HCT116 (cell line): ENCODE results near the gene TTC9. TPM values are rescaled to one million over a fixed set of nuclear protein-coding genes. Genes with fewer than 3 reads are reported as not detected.

ENCODE experiments used
- ATAC-seq: fragments of 200-7000 bp; cut with Tn5 transposase; 2 replicates; pipeline ENCODE4 v1.9.1; 2020; ENCODE audit warnings: mild to moderate bottlenecking, moderate library complexity
- BruUV-seq: library from RNA; stranded (reverse); fragments of 400-500 nt; replicated peaks from 2 replicates; lab custom pipeline; 2021; lab: Mats Ljungman, UMichigan
- CTCF ChIA-PET: fragments of 300-600 bp; sonication (Branson Sonifier 250); formaldehyde crosslinking; loops from one replicate; lab custom pipeline; 2021; ENCODE audit warnings: antibody characterized with exemption; lab: Charles Lee
- POLR2A ChIA-PET: fragments of 300-600, 350-600 bp; sonication (Branson Sonifier 250); formaldehyde crosslinking; loops from one replicate; lab custom pipeline; 2021; ENCODE audit warnings: antibody characterized with exemption; lab: Charles Lee
- RAD21 ChIA-PET, 2 experiments: fragments of 300-600 bp; sonication (Branson Sonifier 250); formaldehyde crosslinking; loops; one replicate each; lab custom pipeline; 2023; ENCODE audit warnings: low total read pairs in 2 of 2; ENCODE audit not compliant: uncharacterized antibody in 2 of 2, unreplicated experiment in 2 of 2, low non-redundant PET in 1 of 2; lab: Charles Lee
- DNase-seq: peaks from one replicate; pipeline ENCODE4 v3.0.0-alpha.2; 2010; ENCODE audit warnings: low read depth, low spot score
- H2AFZ ChIP-seq: fragments of 200-600 bp; shearing (Covaris generic), sonication (generic); 2 replicates; pipeline ENCODE4 v1.6.1; 2017; ENCODE audit warnings: low read depth, mixed run types, mixed read lengths, antibody characterized with exemption, low read length; ENCODE audit not compliant: poor library complexity, severe bottlenecking
- H3K27ac ChIP-seq: 2 replicates; pipeline ENCODE4 v1.5.1; 2012; ENCODE audit warnings: low read depth, low read length
- H3K27me3 ChIP-seq: fragments of 200-600 bp; sonication (generic); 2 replicates; pipeline ENCODE4 v1.6.1; 2016; ENCODE audit warnings: mixed run types, low read length, mixed read lengths; ENCODE audit not compliant: insufficient read depth
- H3K36me3 ChIP-seq, 2 experiments: fragments of 200-500 bp in 1 of 2; fragments of 200-600 bp in 1 of 2; sonication (Bioruptor generic) in 1 of 2; sonication (generic) in 1 of 2; 2 replicates each; pipeline versions ENCODE4 v1.5.1 to v1.6.1; 2014 to 2016; ENCODE audit warnings: low read length in 2 of 2, inconsistent platforms in 1 of 2, mixed read lengths in 1 of 2, mixed run types in 1 of 2; ENCODE audit not compliant: insufficient read depth in 2 of 2, control insufficient read depth in 1 of 2
- H3K4me1 ChIP-seq, 2 experiments: fragments of 200-600 bp in 1 of 2; sonication (generic) in 1 of 2; 2 replicates each; pipeline versions ENCODE4 v1.5.1 to v1.6.1; 2012 to 2017; ENCODE audit warnings: low read length in 2 of 2, inconsistent platforms in 1 of 2, mild to moderate bottlenecking in 1 of 2, mixed read lengths in 1 of 2, mixed run types in 1 of 2, moderate library complexity in 1 of 2; ENCODE audit not compliant: insufficient read depth in 2 of 2, control insufficient read depth in 1 of 2
- H3K4me2 ChIP-seq: fragments of 200-600 bp; sonication (generic); 2 replicates; pipeline ENCODE4 v1.6.1; 2017; ENCODE audit warnings: mixed run types, low read length, mixed read lengths
- H3K4me3 ChIP-seq, 2 experiments: fragments of 200-600 bp in 1 of 2; sonication (generic) in 1 of 2; replicated peaks in 1 of 2; 2 replicates each; pipeline ENCODE4 v1.5.1; 2011 to 2016; ENCODE audit warnings: low read length in 2 of 2, control low read depth in 1 of 2, low read depth in 1 of 2, mild to moderate bottlenecking in 1 of 2, mixed read lengths in 1 of 2, mixed run types in 1 of 2
- H3K79me2 ChIP-seq: fragments of 200-600 bp; sonication (generic); 2 replicates; pipeline ENCODE4 v1.6.1; 2017; ENCODE audit warnings: mild to moderate bottlenecking, mixed run types, low read length, moderate library complexity, mixed read lengths; ENCODE audit not compliant: insufficient read depth
- H3K9ac ChIP-seq: fragments of 200-600 bp; sonication (generic); 2 replicates; pipeline ENCODE4 v1.6.1; 2016; ENCODE audit warnings: low read length, mixed read lengths
- H3K9me2 ChIP-seq: fragments of 200-600 bp; sonication (generic), shearing (Covaris generic); 2 replicates; pipeline ENCODE4 v1.6.1; 2017; ENCODE audit warnings: mixed run types, mild to moderate bottlenecking, moderate library complexity; ENCODE audit not compliant: insufficient read depth
- H3K9me3 ChIP-seq, 2 experiments: fragments of 200-500 bp in 1 of 2; fragments of 200-600 bp in 1 of 2; sonication (Bioruptor generic) in 1 of 2; sonication (generic) in 1 of 2; 2 replicates each; pipeline ENCODE4 v1.6.1; 2014 to 2017; ENCODE audit warnings: low read length in 2 of 2, mixed read lengths in 2 of 2, inconsistent platforms in 1 of 2, low read depth in 1 of 2, mild to moderate bottlenecking in 1 of 2, mixed run types in 1 of 2, moderate library complexity in 1 of 2; ENCODE audit not compliant: control insufficient read depth in 1 of 2, insufficient read depth in 1 of 2
- H4K20me1 ChIP-seq: fragments of 200-600 bp; sonication (generic), shearing (Covaris generic); 2 replicates; pipeline ENCODE4 v1.6.1; 2017; ENCODE audit warnings: mixed run types, mild to moderate bottlenecking, moderate library complexity; ENCODE audit not compliant: insufficient read depth
- CBX3 ChIP-seq: IDR thresholded peaks from 2 replicates; pipeline ENCODE4 v1.6.1; 2012; ENCODE audit warnings: low read depth
- CEBPB ChIP-seq: IDR thresholded peaks from 2 replicates; pipeline ENCODE4 v1.6.1; 2012; ENCODE audit warnings: low read depth
- EGR1 ChIP-seq: IDR thresholded peaks from 2 replicates; pipeline ENCODE4 v1.6.1; 2012; ENCODE audit warnings: low read depth
- ELF1 ChIP-seq: IDR thresholded peaks from 2 replicates; pipeline ENCODE4 v1.6.1; 2012; ENCODE audit warnings: low read depth, borderline replicate concordance
- EZH2 ChIP-seq: fragments of 200-600 bp; sonication (generic); IDR thresholded peaks from 2 replicates; pipeline ENCODE4 v1.6.1; 2017; ENCODE audit warnings: antibody characterized with exemption, mixed run types
- FOSL1 ChIP-seq: IDR thresholded peaks from 2 replicates; pipeline ENCODE4 v1.6.1; 2012; ENCODE audit warnings: low read depth
- JUND ChIP-seq: IDR thresholded peaks from 2 replicates; pipeline ENCODE4 v1.6.1; 2012
- RAD21 ChIP-seq: IDR thresholded peaks from 2 replicates; pipeline ENCODE4 v1.6.1; 2012; ENCODE audit warnings: low read depth, mild to moderate bottlenecking
- SRF ChIP-seq: IDR thresholded peaks from 2 replicates; pipeline ENCODE4 v1.6.1; 2012; ENCODE audit warnings: low read depth
- intact Hi-C: fragments of 100-400 bp; cut with micrococcal nuclease; formaldehyde crosslinking; loops from 2 replicates; pipeline ENCODE4 v1.10.0; 2022
- total RNA-seq: library from RNA; stranded (reverse); gene quantifications from one replicate; pipeline ENCODE4 v1.2.1, GENCODE V29; 2021; ENCODE audit not compliant: unreplicated experiment
- TF ChIP-seq, protein P1 (sequence below): IDR thresholded peaks from 2 replicates; pipeline ENCODE4 v1.6.1; 2011; ENCODE audit warnings: mild to moderate bottlenecking, low read length, moderate library complexity; ENCODE audit not compliant: insufficient replicate concordance; ENCODE audit errors: extremely low read depth
- TF ChIP-seq, protein P2 (sequence below): IDR thresholded peaks from 2 replicates; pipeline ENCODE4 v1.6.1; 2012
- TF ChIP-seq, protein P3 (sequence below): IDR thresholded peaks from 2 replicates; pipeline ENCODE4 v1.6.1; 2012; ENCODE audit warnings: low read depth
- TF ChIP-seq, protein P4 (sequence below): IDR thresholded peaks from 2 replicates; pipeline ENCODE4 v1.6.1; 2012

The TTC9 gene
- total RNA-seq, 1 experiment from 2014 or later, result 2.4 TPM

DNA sequence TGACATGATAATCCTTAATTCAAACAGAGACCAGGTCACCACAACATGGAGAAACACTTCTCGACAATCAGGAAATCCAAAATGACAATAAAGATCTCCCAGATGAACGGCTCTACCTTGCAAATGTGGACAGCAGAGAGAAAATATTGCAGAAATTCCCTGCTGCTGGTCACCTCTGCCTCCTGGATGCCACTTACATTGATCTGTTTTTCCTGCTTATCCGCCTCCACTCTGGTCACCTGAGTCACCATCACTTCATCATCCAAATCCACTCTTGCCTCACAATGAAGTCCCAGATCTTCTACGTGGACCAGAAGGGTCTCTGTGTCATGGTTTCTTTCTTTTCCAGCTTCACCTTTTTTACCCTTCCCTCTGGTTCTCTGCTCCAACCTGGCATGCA is 21.1 kb downstream of the TTC9 start:
- no peaks in the 10 kb centered on the region for H3K9me2 ChIP-seq
- TF ChIP-seq RAD21 (no peak), CBX3 (no peak), ELF1 (no peak), FOSL1 (no peak), EGR1 (no peak), SRF (no peak), CEBPB (no peak), EZH2 (no peak), JUND (no peak)
- TF ChIP-seq, protein P1, sequence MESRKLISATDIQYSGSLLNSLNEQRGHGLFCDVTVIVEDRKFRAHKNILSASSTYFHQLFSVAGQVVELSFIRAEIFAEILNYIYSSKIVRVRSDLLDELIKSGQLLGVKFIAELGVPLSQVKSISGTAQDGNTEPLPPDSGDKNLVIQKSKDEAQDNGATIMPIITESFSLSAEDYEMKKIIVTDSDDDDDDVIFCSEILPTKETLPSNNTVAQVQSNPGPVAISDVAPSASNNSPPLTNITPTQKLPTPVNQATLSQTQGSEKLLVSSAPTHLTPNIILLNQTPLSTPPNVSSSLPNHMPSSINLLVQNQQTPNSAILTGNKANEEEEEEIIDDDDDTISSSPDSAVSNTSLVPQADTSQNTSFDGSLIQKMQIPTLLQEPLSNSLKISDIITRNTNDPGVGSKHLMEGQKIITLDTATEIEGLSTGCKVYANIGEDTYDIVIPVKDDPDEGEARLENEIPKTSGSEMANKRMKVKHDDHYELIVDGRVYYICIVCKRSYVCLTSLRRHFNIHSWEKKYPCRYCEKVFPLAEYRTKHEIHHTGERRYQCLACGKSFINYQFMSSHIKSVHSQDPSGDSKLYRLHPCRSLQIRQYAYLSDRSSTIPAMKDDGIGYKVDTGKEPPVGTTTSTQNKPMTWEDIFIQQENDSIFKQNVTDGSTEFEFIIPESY, result no peak
- TF ChIP-seq, protein P2, sequence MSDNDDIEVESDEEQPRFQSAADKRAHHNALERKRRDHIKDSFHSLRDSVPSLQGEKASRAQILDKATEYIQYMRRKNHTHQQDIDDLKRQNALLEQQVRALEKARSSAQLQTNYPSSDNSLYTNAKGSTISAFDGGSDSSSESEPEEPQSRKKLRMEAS, result no peak
- TF ChIP-seq, protein P3, sequence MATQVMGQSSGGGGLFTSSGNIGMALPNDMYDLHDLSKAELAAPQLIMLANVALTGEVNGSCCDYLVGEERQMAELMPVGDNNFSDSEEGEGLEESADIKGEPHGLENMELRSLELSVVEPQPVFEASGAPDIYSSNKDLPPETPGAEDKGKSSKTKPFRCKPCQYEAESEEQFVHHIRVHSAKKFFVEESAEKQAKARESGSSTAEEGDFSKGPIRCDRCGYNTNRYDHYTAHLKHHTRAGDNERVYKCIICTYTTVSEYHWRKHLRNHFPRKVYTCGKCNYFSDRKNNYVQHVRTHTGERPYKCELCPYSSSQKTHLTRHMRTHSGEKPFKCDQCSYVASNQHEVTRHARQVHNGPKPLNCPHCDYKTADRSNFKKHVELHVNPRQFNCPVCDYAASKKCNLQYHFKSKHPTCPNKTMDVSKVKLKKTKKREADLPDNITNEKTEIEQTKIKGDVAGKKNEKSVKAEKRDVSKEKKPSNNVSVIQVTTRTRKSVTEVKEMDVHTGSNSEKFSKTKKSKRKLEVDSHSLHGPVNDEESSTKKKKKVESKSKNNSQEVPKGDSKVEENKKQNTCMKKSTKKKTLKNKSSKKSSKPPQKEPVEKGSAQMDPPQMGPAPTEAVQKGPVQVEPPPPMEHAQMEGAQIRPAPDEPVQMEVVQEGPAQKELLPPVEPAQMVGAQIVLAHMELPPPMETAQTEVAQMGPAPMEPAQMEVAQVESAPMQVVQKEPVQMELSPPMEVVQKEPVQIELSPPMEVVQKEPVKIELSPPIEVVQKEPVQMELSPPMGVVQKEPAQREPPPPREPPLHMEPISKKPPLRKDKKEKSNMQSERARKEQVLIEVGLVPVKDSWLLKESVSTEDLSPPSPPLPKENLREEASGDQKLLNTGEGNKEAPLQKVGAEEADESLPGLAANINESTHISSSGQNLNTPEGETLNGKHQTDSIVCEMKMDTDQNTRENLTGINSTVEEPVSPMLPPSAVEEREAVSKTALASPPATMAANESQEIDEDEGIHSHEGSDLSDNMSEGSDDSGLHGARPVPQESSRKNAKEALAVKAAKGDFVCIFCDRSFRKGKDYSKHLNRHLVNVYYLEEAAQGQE, result no peak
- TF ChIP-seq, protein P4, sequence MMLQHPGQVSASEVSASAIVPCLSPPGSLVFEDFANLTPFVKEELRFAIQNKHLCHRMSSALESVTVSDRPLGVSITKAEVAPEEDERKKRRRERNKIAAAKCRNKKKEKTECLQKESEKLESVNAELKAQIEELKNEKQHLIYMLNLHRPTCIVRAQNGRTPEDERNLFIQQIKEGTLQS, result no peak
- DNase-seq, result no peak
- H3K9ac ChIP-seq, result no peak overlapping the region
- CTCF ChIA-PET, result interaction anchor here (1.0 kb wide), 1 partner anchor 51 kb away, joined by 4 read pairs; no protein-coding TSS in a partner anchor
- no TSS peak for BruUV-seq
- H3K9me3 ChIP-seq, result no peaks in the 10 kb centered on the region
- H3K4me2 ChIP-seq, result peak overlapping the region; percentile 25
- H3K27me3 ChIP-seq, result no peaks in the 10 kb centered on the region
- POLR2A ChIA-PET, result no interaction called here
- H3K36me3 ChIP-seq, result no peaks in the 10 kb centered on the region
- no peak overlapping the region for H2AFZ ChIP-seq
- no peak overlapping the region for H3K4me3 ChIP-seq
- H3K27ac ChIP-seq, result no peak overlapping the region
- no peaks in the 10 kb centered on the region for H3K79me2 ChIP-seq
- no peak for ATAC-seq
- H3K4me1 ChIP-seq, result peaks cover 37 to 59% of the 10 kb centered on the region in 2 experiments
- intact Hi-C loops, result no loop called here
- RAD21 ChIA-PET, result no interaction called here
- H4K20me1 ChIP-seq, result no peaks in the 10 kb centered on the region
